Mucosa of gallbladder (tissue), 1 donor: Measurements from ENCODE around the gene MYLIP. TPM values are rescaled to one million over a fixed set of nuclear protein-coding genes. Genes with fewer than 3 reads are reported as not detected.

Experiments
- DNase-seq: peaks from one replicate; pipeline ENCODE4 v3.0.0-alpha.2; 2020; ENCODE audit warnings: low spot score
- total RNA-seq: library from RNA; stranded (reverse); gene quantifications from one replicate; pipeline ENCODE4 v1.2.1, GENCODE V29; 2021
- donor health status: DM: no; HTN: no; CAD: no.

MYLIP gene
- total RNA-seq, 1 donor from 2014 or later = 53.2 TPM

GRCh38 chr6:16139556-16139955 is 10.7 kb downstream of the MYLIP start:
- no peak for DNase-seq

- no peak for DNase-seq
Measured at GRCh38 chr6:16140607-16141006, 11.7 kb downstream of the MYLIP start.

- DNase-seq = no peak
Measured at GRCh38 chr6:16141514-16141913, 12.6 kb downstream of the MYLIP start.

- no peak for DNase-seq
Measured at GRCh38 chr6:16145038-16145437, 16.2 kb downstream of the MYLIP start.

- peak; percentile 22 for DNase-seq
Measured at GRCh38 chr6:16146028-16146427, 17.1 kb downstream of the MYLIP start.

- peak; percentile 45 for DNase-seq
Measured at GRCh38 chr6:16146527-16146955, 17.7 kb downstream of the MYLIP start.

- DNase-seq = peak; percentile 65
Measured at GRCh38 chr6:16148498-16148897, 19.6 kb downstream of the MYLIP start.

- DNase-seq = no peak
Measured at GRCh38 chr6:16149305-16149704, 20.4 kb downstream of the MYLIP start.

GRCh38 chr6:16150098-16150497 is 21.2 kb downstream of the MYLIP start:
- no peak for DNase-seq

GRCh38 chr6:16153211-16153820 is 24.4 kb downstream of the MYLIP start:
- DNase-seq = no peak

- no peak for DNase-seq
Measured at GRCh38 chr6:16154904-16155303, 26.0 kb downstream of the MYLIP start.

- no peak for DNase-seq
Measured at GRCh38 chr6:16157492-16157891, 28.6 kb downstream of the MYLIP start.

- no peak for DNase-seq
Measured at GRCh38 chr6:16157909-16158308, 29.0 kb downstream of the MYLIP start.

- no peak for DNase-seq
Measured at GRCh38 chr6:16158943-16159557, 30.2 kb downstream of the MYLIP start.

GRCh38 chr6:16160794-16161193 is 31.9 kb downstream of the MYLIP start:
- DNase-seq = no peak

GRCh38 chr6:16162003-16162402 is 33.1 kb downstream of the MYLIP start:
- DNase-seq = no peak

- no peak for DNase-seq
Measured at GRCh38 chr6:16163066-16163465, 34.2 kb downstream of the MYLIP start.

GRCh38 chr6:16163535-16164300 is 34.8 kb downstream of the MYLIP start:
- peak; percentile 34 for DNase-seq

GRCh38 chr6:16165641-16166040 is 36.8 kb downstream of the MYLIP start:
- no peak for DNase-seq

GRCh38 chr6:16166871-16167608 is 38.2 kb downstream of the MYLIP start:
- no peak for DNase-seq

- DNase-seq = no peak
Measured at GRCh38 chr6:16168121-16168520, 39.2 kb downstream of the MYLIP start.

- no peak for DNase-seq
Measured at GRCh38 chr6:16168858-16169257, 40.0 kb downstream of the MYLIP start.
